Ascending aorta (tissue), 2 donors: Measurements from ENCODE around the gene NELL1. TPM values are rescaled to one million over a fixed set of nuclear protein-coding genes. Genes with fewer than 3 reads are reported as not detected.

ENCODE experiments used
- DNase-seq, 2 donors: peaks; one replicate each; pipeline ENCODE4 v3.0.0-alpha.2; 2019; ENCODE audit warnings: low spot score in 2 of 2
- H3K27ac ChIP-seq, 2 donors: fragments of 200-600 bp; sonication (generic); one replicate each; pipeline ENCODE4 v1.5.1; 2016 to 2017; ENCODE audit warnings: mild to moderate bottlenecking in 1 of 2
- H3K27me3 ChIP-seq: fragments of 200-600 bp; sonication (generic); one replicate; pipeline ENCODE4 v1.5.1; 2017
- H3K36me3 ChIP-seq, 2 donors: fragments of 200-600 bp; sonication (generic); one replicate each; pipeline ENCODE4 v1.5.1; 2016
- H3K4me1 ChIP-seq, 2 donors: fragments of 200-600 bp; sonication (generic); one replicate each; pipeline ENCODE4 v1.5.1; 2016 to 2017; ENCODE audit warnings: mild to moderate bottlenecking in 1 of 2
- H3K4me3 ChIP-seq, 2 donors: fragments of 200-600 bp; sonication (generic); one replicate each; pipeline ENCODE4 v1.5.1; 2016 to 2017; ENCODE audit warnings: mild to moderate bottlenecking in 1 of 2
- H3K9me3 ChIP-seq, 2 donors: fragments of 200-600 bp; sonication (generic); one replicate each; pipeline ENCODE4 v1.5.1; 2016
- CTCF ChIP-seq, 3 experiments: fragments of 200-600 bp in 2 of 3; fragments of 450-650 bp in 1 of 3; sonication (generic) in 2 of 3; IDR thresholded peaks; one replicate each; pipeline ENCODE4 v1.5.1; 2016 to 2019; ENCODE audit warnings: antibody characterized with exemption in 3 of 3, mild to moderate bottlenecking in 1 of 3, moderate library complexity in 1 of 3
- intact Hi-C: fragments of 100-400 bp; cut with DNase I; formaldehyde crosslinking; loops from one replicate; pipeline ENCODE4 v1.15.1; 2023
- total RNA-seq: library from RNA; depleted of rRNA; stranded (reverse); fragments of >200 nt; gene quantifications from one replicate; pipeline ENCODE4 v1.1.0, GENCODE V29; 2016

Gene NELL1
- total RNA-seq, 1 donor from 2014 or later = not detected

- no peaks in the 10 kb centered on the region for H3K9me3 ChIP-seq
Measured at GRCh38 chr11:20963596-20963995, 294.2 kb downstream of the NELL1 start.

GRCh38 chr11:20964985-20965384 is 295.6 kb downstream of the NELL1 start:
- peaks cover 0 to 2% of the 10 kb centered on the region in 2 donors for H3K4me1 ChIP-seq
- no peak for TF ChIP-seq CTCF (IDR thresholded peaks at IDR 0.05)

More at GRCh38 chr11:20963596-20963995, 294.2 kb downstream of the NELL1 start:
- peak overlapping the region in 1 of 2 donors; percentile 69 for H3K27ac ChIP-seq
- TF ChIP-seq CTCF (IDR thresholded peaks at IDR 0.05) = no peak
- H3K4me3 ChIP-seq = no peak overlapping the region
- peaks cover 0 to 2% of the 10 kb centered on the region in 2 donors for H3K4me1 ChIP-seq
- DNase-seq = no peak
- H3K27me3 ChIP-seq = no peaks in the 10 kb centered on the region
- intact Hi-C loops = loop anchor here (1.0 kb wide), 1 partner anchor 20 kb away; no protein-coding TSS in a partner anchor
- no peaks in the 10 kb centered on the region for H3K36me3 ChIP-seq

GRCh38 chr11:20966489-20966888 is 297.1 kb downstream of the NELL1 start:
- H3K36me3 ChIP-seq = no peaks in the 10 kb centered on the region
- intact Hi-C loops = no loop called here
- H3K9me3 ChIP-seq = no peaks in the 10 kb centered on the region
- H3K4me1 ChIP-seq = peaks cover 0 to 2% of the 10 kb centered on the region in 2 donors
- no peak for TF ChIP-seq CTCF (IDR thresholded peaks at IDR 0.05)
- H3K27me3 ChIP-seq = no peaks in the 10 kb centered on the region
- H3K27ac ChIP-seq = no peak overlapping the region
- no peak for DNase-seq
- no peak overlapping the region for H3K4me3 ChIP-seq

More at GRCh38 chr11:20964985-20965384, 295.6 kb downstream of the NELL1 start:
- Histone ChIP-seq H3K27me3 (no peaks in the 10 kb centered on the region), H3K4me3 (no peak overlapping the region), H3K9me3 (no peaks in the 10 kb centered on the region), H3K36me3 (no peaks in the 10 kb centered on the region), H3K27ac (no peak overlapping the region)
- no peak for DNase-seq
- intact Hi-C loops = no loop called here

- no peaks in the 10 kb centered on the region for H3K36me3 ChIP-seq
- no peak overlapping the region for H3K27ac ChIP-seq
- no peak for TF ChIP-seq CTCF (IDR thresholded peaks at IDR 0.05)
- H3K4me1 ChIP-seq = no peaks in the 10 kb centered on the region
- DNase-seq = no peak
- no peak overlapping the region for H3K4me3 ChIP-seq
- H3K27me3 ChIP-seq = no peaks in the 10 kb centered on the region
- intact Hi-C loops = no loop called here
- no peaks in the 10 kb centered on the region for H3K9me3 ChIP-seq
Measured at GRCh38 chr11:20973940-20974559, 304.7 kb downstream of the NELL1 start.

GRCh38 chr11:20980736-20981135 is 311.4 kb downstream of the NELL1 start:
- Histone ChIP-seq H3K27ac (no peak overlapping the region), H3K27me3 (no peaks in the 10 kb centered on the region), H3K9me3 (no peaks in the 10 kb centered on the region), H3K36me3 (no peaks in the 10 kb centered on the region), H3K4me1 (no peaks in the 10 kb centered on the region), H3K4me3 (no peak overlapping the region)
- intact Hi-C loops = no loop called here
- no peak for TF ChIP-seq CTCF (IDR thresholded peaks at IDR 0.05)
- no peak for DNase-seq
